GM21526 (cell line): ENCODE results near the gene PRODH2.
"Not testable (repeated sequence)": the region's sequence is repeated elsewhere in the genome, so short reads cannot be mapped to it uniquely, and the experiment has no call there.

Experiments
- ATAC-seq: cut with Tn5 transposase; IDR thresholded peaks from one replicate; pipeline ENCODE4 v1.9.1; 2021; ENCODE audit warnings: moderate library complexity; ENCODE audit not compliant: unreplicated experiment, low FRiP score

The PRODH2 gene

GRCh38 chr19:35783469-35784434, 28.9 kb downstream of the PRODH2 start:
- no peak for ATAC-seq

- ATAC-seq, result no peak
These were observed 30.1 kb downstream of the PRODH2 start for GRCh38 chr19:35782589-35782988.

- no peak for ATAC-seq
These were observed 31.0 kb downstream of the PRODH2 start for GRCh38 chr19:35781650-35782049.

- ATAC-seq, result no peak
These were observed 31.9 kb downstream of the PRODH2 start for GRCh38 chr19:35780717-35781116.

GRCh38 chr19:35780058-35780457, 32.6 kb downstream of the PRODH2 start:
- ATAC-seq, result no peak

GRCh38 chr19:35779033-35779432, 33.6 kb downstream of the PRODH2 start:
- ATAC-seq, result no peak

GRCh38 chr19:35777961-35778360, 34.7 kb downstream of the PRODH2 start:
- no peak for ATAC-seq

GRCh38 chr19:35777086-35777841, 35.4 kb downstream of the PRODH2 start:
- no peak for ATAC-seq

- no peak for ATAC-seq
These were observed 36.4 kb downstream of the PRODH2 start for GRCh38 chr19:35776102-35776788.

GRCh38 chr19:35775298-35776101, 37.1 kb downstream of the PRODH2 start, which contains the start of gene ARHGAP33:
TSS of gene ARHGAP33 (plus strand) at chr19:35775564. CDS start at chr19:35775659, 95 bp downstream.
- ATAC-seq, result peak; percentile 85

- ATAC-seq, result no peak
These were observed 37.7 kb downstream of the PRODH2 start for GRCh38 chr19:35775046-35775297.

GRCh38 chr19:35774274-35775045, 38.2 kb downstream of the PRODH2 start:
- ATAC-seq, result no peak

- ATAC-seq, result no peak
These were observed 39.4 kb downstream of the PRODH2 start for GRCh38 chr19:35773020-35773806.

GRCh38 chr19:35772362-35772761, 40.3 kb downstream of the PRODH2 start:
- ATAC-seq, result not testable (repeated sequence)

- ATAC-seq, result no peak
These were observed 44.6 kb downstream of the PRODH2 start for GRCh38 chr19:35768082-35768421.

- no peak for ATAC-seq
These were observed 45.2 kb downstream of the PRODH2 start for GRCh38 chr19:35767288-35768081.

GRCh38 chr19:35766571-35767104, 46.0 kb downstream of the PRODH2 start:
- no peak for ATAC-seq
